GM20000 (cell line): ENCODE measurements around the gene KIAA1671.
A peak's percentile ranks its signal among the peaks of the same experiment; 100 is the strongest.

Source experiments
- DNase-seq: peaks from one replicate; pipeline ENCODE4 v3.0.0; 2012; ENCODE audit warnings: low spot score
- TF ChIP-seq, protein P1 (sequence below): IDR thresholded peaks from 2 replicates; pipeline ENCODE4 v1.5.1; 2012; ENCODE audit warnings: mild to moderate bottlenecking, control low read depth; ENCODE audit errors: extremely low read depth, missing control alignments

Gene KIAA1671

DNA sequence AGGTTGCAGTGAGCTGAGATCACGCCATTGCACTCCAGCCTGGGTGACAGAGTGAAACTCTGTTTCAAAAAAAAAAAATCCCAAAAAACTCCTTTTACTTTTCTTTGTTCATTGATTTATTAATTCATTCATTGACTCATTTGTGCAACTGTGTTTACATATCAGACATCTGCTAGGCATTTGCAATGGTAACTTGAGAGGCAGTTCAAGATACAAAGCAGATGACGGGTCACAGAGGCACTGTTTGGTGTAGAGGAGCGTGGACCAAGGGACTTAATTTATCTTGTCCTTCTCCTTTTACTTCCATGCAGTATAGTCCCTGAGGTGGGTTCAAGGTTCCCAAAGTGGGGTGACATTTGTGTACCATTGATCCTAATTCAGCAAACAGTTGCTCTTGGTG lies 71.4 kb downstream of the KIAA1671 start:
- DNase-seq: no peak

DNA sequence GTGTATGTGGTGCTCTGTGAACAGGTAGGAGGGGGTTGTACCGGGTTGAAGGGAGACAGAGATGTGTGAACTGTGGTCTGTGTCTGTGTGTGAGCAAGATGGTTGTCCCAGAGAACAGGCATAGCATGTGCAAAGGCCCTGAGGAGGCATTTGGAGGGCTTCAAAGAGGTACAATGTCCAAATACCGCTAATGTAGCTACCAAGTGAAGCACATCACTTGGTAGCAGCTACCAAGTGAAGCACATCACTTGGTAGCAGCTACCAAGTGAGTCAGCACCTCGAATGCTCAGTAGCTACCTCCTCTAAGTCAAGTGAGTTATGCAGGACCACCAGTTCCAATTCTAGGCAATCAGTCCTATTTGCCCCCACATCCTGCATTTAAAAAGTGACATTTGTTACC lies 72.4 kb downstream of the KIAA1671 start:
- no peak for DNase-seq
- TF ChIP-seq, protein P1, sequence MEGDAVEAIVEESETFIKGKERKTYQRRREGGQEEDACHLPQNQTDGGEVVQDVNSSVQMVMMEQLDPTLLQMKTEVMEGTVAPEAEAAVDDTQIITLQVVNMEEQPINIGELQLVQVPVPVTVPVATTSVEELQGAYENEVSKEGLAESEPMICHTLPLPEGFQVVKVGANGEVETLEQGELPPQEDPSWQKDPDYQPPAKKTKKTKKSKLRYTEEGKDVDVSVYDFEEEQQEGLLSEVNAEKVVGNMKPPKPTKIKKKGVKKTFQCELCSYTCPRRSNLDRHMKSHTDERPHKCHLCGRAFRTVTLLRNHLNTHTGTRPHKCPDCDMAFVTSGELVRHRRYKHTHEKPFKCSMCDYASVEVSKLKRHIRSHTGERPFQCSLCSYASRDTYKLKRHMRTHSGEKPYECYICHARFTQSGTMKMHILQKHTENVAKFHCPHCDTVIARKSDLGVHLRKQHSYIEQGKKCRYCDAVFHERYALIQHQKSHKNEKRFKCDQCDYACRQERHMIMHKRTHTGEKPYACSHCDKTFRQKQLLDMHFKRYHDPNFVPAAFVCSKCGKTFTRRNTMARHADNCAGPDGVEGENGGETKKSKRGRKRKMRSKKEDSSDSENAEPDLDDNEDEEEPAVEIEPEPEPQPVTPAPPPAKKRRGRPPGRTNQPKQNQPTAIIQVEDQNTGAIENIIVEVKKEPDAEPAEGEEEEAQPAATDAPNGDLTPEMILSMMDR: no peak

More for the DNA sequence above, 71.4 kb downstream of the KIAA1671 start:
- TF ChIP-seq, protein P1: no peak

DNA sequence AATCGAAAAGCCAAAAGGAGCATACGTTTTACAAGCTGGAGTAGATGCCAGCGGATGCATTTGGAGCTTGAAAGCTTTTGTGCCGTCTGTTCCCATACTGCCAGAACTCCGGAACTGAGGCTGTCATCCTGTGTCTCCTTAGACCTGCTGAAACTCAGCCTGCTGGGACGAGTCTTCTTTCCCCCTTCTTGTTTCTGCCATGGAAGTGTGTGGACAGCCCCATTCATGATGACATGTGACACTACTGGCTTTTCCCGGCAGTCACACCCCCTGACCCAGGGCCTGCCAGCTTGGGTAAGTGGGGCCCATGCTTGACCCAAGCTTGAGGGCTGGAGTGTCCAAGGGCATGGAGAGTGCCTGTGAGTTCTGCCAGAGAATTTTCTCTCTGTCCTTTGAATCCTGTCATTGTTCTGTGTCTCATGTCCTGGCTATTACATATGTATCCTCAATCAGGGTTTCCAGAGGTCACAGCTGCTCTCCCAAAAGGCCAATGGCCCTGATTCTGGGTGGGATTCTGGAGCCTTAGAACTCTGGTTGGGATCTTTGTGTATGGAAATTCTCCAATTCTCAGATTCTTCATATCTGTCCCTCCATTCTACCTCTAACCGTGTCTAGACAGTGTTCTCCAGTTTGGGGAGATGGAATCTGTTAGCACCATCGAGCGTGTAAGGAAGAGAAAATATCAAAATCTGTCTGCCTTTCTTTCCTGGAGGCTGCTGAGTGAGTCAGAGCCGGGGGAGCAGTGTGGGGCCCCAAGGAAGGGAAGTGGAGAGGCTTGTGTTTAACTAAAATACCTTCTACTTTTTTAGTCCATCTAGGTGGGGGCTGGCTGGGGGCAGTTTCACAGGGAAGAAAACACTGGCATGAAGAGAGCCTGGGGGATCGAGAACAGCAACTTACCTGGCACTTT lies 73.2 kb downstream of the KIAA1671 start:
- no peak for DNase-seq
- TF ChIP-seq, protein P1: no peak

DNA sequence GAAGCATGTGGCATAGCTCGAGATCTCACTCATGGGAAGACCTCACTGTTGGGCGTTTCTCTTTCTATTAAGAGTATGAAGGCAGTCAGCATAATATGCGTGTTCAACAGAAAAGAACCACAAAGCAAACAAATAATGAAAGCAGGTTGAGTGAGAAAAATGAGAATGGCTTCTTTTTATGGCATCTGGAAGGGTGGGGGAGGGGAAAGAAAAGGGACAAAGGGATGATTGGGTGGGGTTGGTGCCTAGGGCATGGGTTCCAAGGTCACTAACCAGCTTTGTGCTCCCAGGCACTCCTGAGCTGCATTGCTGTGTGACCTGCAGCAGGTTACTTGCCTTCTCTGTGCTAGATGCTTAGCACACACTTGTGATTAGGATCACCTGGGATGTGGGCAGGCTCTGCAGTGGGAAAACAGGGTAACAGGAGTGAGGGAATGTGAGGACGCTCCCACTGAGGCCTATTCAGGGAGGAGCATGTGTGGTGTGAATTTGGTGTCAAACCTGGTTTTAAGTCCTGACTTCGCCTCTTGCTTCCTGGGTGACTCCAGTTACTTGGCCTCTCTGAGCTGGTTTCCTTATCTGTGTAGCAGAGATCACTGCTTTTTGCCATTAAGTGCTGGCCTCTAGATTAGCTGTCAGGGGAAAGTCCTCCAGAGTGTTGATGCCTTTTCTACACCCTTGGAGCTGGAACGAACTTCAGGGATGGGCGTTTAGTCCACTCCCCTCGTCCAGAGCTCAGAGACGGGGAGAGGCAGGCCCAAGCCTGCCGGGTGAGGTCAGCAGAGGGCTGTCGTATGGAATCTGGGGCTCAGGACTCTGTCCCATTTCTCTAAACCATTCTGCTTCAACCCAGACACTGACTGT lies 74.8 kb downstream of the KIAA1671 start:
- TF ChIP-seq, protein P1: no peak
- no peak for DNase-seq

DNA sequence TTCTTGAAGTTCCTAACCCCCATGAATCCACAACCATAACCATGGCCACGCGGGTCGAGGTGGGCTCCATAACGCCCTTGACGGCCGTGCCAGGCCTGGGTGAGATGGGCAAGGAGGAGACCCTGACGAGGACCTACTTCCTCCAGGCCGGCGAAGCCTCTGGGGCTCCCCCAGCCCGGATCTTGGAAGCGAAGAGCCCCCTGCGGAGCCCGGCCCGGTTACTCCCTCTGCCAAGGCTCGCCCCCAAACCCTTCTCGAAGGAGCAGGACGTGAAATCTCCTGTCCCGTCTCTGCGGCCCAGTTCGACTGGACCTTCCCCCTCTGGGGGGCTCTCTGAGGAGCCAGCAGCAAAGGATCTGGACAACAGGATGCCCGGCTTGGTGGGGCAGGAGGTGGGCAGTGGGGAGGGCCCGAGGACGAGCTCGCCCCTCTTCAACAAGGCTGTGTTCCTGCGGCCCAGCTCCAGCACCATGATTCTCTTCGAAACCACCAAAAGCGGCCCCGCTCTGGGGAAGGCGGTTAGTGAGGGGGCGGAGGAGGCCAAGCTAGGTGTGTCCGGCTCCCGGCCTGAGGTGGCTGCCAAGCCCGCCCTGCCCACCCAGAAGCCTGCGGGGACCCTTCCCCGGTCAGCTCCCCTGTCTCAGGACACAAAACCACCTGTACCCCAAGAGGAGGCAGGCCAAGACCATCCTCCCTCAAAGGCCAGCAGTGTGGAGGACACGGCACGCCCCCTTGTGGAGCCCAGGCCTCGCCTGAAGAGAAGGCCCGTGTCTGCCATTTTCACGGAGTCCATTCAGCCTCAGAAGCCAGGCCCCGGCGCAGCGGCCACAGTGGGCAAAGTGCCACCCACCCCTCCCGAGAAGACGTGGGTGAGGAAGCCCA lies 75.7 kb downstream of the KIAA1671 start:
- DNase-seq: no peak
- TF ChIP-seq, protein P1: peak; percentile 12

GRCh38 chr22:25028841-25029141 lies 76.3 kb downstream of the KIAA1671 start:
- TF ChIP-seq, protein P1: no peak
- DNase-seq: no peak
